ENCODE measurements around the gene CUBN. TPM values are rescaled to one million over a fixed set of nuclear protein-coding genes. Genes with fewer than 3 reads are reported as not detected.

Gene CUBN
- total RNA-seq, 3 donors from 2014 or later (not counting 1 experiment from before 2014, with no cell fraction given), result 4.7 to 5.6 (median 5.1) TPM

- no peak overlapping the region for H3K27ac ChIP-seq (ENCODE audit: low read length)
- peaks cover 11% of the 10 kb centered on the region for H3K4me1 ChIP-seq (ENCODE audit: control insufficient read depth, insufficient read depth, low read length)
Observed at GRCh38 chr10:17003651-17004286, 125.8 kb downstream of the CUBN start.

DNA sequence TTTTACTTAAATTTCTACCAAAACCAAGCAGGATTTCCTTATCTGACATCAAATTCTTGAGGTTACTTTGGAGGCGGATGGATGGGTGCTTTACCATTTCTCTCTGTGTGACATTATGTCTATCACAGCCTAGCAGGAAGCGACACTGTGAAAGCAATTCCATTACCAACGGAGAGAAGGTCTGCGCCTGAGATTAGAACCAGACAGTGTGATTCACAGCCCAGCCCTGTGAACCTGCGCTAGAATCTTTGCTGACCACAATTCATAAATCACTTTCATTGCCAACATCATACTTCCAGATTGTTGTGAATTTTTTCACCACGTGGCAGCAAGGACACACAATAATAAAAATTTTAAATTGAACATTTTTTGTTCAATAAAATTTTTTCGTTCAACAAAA lies 126.5 kb downstream of the CUBN start:
- H3K4me3 ChIP-seq (ENCODE audit: low read length), result no peak overlapping the region
- Mint-ChIP-seq H3K27me3 (ENCODE audit: low read depth in 2 of 2) (peaks cover 59 to 81% of the 10 kb centered on the region in 2 donors), H3K4me1 (peaks cover 23 to 25% of the 10 kb centered on the region in 2 donors), H3K27ac (peak overlapping the region; percentile 61 to 84), H3K4me3 (peak overlapping the region; percentile 17), H3K36me3 (no peaks in the 10 kb centered on the region), H3K9me3 (no peaks in the 10 kb centered on the region)
- intact Hi-C loops (cut with micrococcal nuclease), result loop anchor here (1.0 kb wide), 2 partner anchors 20 to 227 kb away; no protein-coding TSS in a partner anchor
- WGBS (ENCODE audit: insufficient coverage), result 5% methylated on average over 5 of the region's 7 CpGs
- peaks cover 11% of the 10 kb centered on the region for H3K4me1 ChIP-seq (ENCODE audit: control insufficient read depth, insufficient read depth, low read length)
- peak; percentile 92 to 98 (median 95) for ATAC-seq
- no peak overlapping the region for H3K27ac ChIP-seq (ENCODE audit: low read length)
- DNase-seq, result peak; percentile 51 to 88
- peaks cover 7% of the 10 kb centered on the region for H3K27me3 ChIP-seq (ENCODE audit: control insufficient read depth, insufficient read depth, low read length)
- TF ChIP-seq, protein P1, sequence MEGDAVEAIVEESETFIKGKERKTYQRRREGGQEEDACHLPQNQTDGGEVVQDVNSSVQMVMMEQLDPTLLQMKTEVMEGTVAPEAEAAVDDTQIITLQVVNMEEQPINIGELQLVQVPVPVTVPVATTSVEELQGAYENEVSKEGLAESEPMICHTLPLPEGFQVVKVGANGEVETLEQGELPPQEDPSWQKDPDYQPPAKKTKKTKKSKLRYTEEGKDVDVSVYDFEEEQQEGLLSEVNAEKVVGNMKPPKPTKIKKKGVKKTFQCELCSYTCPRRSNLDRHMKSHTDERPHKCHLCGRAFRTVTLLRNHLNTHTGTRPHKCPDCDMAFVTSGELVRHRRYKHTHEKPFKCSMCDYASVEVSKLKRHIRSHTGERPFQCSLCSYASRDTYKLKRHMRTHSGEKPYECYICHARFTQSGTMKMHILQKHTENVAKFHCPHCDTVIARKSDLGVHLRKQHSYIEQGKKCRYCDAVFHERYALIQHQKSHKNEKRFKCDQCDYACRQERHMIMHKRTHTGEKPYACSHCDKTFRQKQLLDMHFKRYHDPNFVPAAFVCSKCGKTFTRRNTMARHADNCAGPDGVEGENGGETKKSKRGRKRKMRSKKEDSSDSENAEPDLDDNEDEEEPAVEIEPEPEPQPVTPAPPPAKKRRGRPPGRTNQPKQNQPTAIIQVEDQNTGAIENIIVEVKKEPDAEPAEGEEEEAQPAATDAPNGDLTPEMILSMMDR (IDR thresholded peaks at IDR 0.05), result no peak
- H3K36me3 ChIP-seq (ENCODE audit: control insufficient read depth, insufficient read depth, low read length), result no peaks in the 10 kb centered on the region
- H3K9me3 ChIP-seq (ENCODE audit: control insufficient read depth, insufficient read depth, low read length), result no peaks in the 10 kb centered on the region

More at GRCh38 chr10:17003651-17004286, 125.8 kb downstream of the CUBN start:
- no peak for DNase-seq
- no peak overlapping the region for H3K4me3 ChIP-seq (ENCODE audit: low read length)
- intact Hi-C loops (cut with micrococcal nuclease), result loop anchor here (1.0 kb wide), 2 partner anchors 20 to 227 kb away; no protein-coding TSS in a partner anchor
- no peaks in the 10 kb centered on the region for H3K9me3 ChIP-seq (ENCODE audit: control insufficient read depth, insufficient read depth, low read length)
- ATAC-seq, result no peak
- H3K36me3 Mint-ChIP-seq, result no peaks in the 10 kb centered on the region
- H3K36me3 ChIP-seq (ENCODE audit: control insufficient read depth, insufficient read depth, low read length), result no peaks in the 10 kb centered on the region
- H3K27ac Mint-ChIP-seq, result peak overlapping the region; percentile 61 to 84
- peaks cover 7% of the 10 kb centered on the region for H3K27me3 ChIP-seq (ENCODE audit: control insufficient read depth, insufficient read depth, low read length)
- H3K9me3 Mint-ChIP-seq, result no peaks in the 10 kb centered on the region
- TF ChIP-seq, protein P1 (IDR thresholded peaks at IDR 0.05), result no peak
- WGBS (ENCODE audit: insufficient coverage), result 82% methylated on average over 7 of the region's 7 CpGs
- peaks cover 61 to 81% of the 10 kb centered on the region in 2 donors for H3K27me3 Mint-ChIP-seq (ENCODE audit: low read depth in 2 of 2)
- H3K4me3 Mint-ChIP-seq, result no peak overlapping the region
- peaks cover 23 to 25% of the 10 kb centered on the region in 2 donors for H3K4me1 Mint-ChIP-seq

DNA sequence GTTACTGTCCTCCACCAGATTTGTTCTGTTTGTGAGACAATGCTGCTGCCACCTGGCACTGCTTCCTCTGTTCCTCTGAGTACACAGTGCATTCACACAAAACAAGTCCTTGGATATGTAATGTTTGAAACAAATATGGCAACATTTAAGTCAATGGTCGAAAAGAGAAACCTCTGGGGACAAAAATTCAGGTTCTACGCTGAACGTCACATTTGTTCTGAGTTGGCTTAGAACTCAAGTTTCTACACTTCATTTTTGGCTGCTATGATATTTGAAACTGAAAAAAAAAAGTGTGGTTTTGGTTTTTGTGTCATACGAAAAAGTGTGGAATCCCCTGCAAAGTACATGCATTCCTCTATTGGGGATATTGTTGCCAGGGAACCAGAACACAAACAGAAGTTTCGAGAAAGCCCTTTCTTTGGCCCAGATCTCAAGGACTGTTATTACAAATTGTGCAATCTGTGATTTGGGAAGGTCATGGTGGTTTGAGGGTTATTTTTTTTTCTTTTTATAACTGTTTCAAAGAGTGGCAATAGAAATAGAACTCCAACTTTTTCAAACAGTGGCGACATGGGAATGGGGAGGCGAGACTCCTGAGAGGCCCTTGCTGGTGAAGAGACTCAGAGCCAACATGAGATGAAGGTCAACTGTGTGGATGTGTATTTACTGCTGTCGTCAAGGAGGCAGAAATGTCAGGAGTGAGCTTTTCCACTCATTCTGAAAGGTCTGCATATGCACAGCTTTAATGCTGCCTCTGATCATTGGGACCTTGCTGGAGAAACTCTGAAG lies 127.5 kb downstream of the CUBN start:
- no peaks in the 10 kb centered on the region for H3K36me3 Mint-ChIP-seq
- WGBS (ENCODE audit: insufficient coverage), result 51% methylated on average over 8 of the region's 8 CpGs
- TF ChIP-seq, protein P1 (IDR thresholded peaks at IDR 0.05), result no peak
- Histone ChIP-seq H3K4me1 (ENCODE audit: control insufficient read depth, insufficient read depth, low read length) (peaks cover 11% of the 10 kb centered on the region), H3K36me3 (ENCODE audit: control insufficient read depth, insufficient read depth, low read length) (no peaks in the 10 kb centered on the region), H3K27ac (ENCODE audit: low read length) (no peak overlapping the region), H3K27me3 (ENCODE audit: control insufficient read depth, insufficient read depth, low read length) (peaks cover 7% of the 10 kb centered on the region), H3K4me3 (ENCODE audit: low read length) (no peak overlapping the region), H3K9me3 (ENCODE audit: control insufficient read depth, insufficient read depth, low read length) (no peaks in the 10 kb centered on the region)
- intact Hi-C loops (cut with micrococcal nuclease), result no loop called here
- peak in 1 of 2 donors; percentile 88 for DNase-seq
- peak; percentile 9 to 39 (median 21) for ATAC-seq
- peaks cover 23 to 25% of the 10 kb centered on the region in 2 donors for H3K4me1 Mint-ChIP-seq
- H3K27ac Mint-ChIP-seq, result peak overlapping the region; percentile 61 to 84
- no peaks in the 10 kb centered on the region for H3K9me3 Mint-ChIP-seq
- H3K4me3 Mint-ChIP-seq, result peak overlapping the region; percentile 67
- peaks cover 60 to 82% of the 10 kb centered on the region in 2 donors for H3K27me3 Mint-ChIP-seq (ENCODE audit: low read depth in 2 of 2)

All from natural killer cell (primary cell).